Pons (tissue), 1 donor: ENCODE measurements around the gene PRKCE.
A peak's percentile ranks its signal among the peaks of the same experiment; 100 is the strongest.
"Not testable (repeated sequence)": the region's sequence is repeated elsewhere in the genome, so short reads cannot be mapped to it uniquely, and the experiment has no call there.

Experiments
- DNase-seq: peaks from one replicate; pipeline ENCODE4 v3.0.0-alpha.2; 2016; ENCODE audit warnings: low spot score

Gene PRKCE

DNA sequence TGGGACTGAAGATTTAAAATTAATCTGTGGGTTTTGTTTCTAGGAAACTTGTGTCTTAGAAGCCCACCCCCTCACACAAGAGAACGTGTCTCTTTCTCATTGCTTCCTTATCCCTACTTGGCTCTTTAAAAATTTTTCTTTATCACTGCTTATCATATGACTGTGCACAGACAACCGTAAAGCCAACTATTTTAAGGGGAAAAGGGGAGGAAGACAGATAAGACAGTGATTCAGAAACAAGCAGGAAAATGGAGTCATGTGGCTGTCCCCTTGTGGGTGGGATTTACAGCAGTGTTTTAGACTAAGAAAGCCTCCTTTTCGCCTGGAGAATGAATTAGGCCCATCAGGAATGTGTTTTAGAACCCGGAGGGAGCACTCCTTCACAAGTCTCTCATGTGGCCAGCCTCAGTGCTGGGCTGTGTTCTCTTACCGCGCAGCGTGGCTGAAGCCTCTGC, 17.6 kb downstream of the PRKCE start:
- DNase-seq: no peak

DNA sequence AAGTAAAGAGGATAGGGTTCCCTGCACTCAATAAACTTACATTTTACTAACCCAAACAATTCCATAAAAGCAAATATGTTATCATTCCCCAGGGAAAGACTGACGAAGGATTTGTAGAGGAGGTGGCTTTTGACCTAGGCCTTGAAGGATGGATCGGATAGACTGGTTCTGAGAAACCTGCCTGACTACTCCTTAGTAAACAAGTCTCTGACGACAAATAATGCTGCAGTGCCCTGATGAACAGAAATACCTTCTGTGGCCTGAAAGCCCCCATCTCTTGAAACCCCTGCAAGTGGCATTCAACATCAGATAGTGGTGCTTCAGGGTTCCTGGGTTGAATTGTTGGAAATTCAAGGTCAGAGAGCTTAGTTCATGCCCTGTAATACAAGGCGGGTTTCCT, 19.2 kb downstream of the PRKCE start:
- DNase-seq: no peak

DNA sequence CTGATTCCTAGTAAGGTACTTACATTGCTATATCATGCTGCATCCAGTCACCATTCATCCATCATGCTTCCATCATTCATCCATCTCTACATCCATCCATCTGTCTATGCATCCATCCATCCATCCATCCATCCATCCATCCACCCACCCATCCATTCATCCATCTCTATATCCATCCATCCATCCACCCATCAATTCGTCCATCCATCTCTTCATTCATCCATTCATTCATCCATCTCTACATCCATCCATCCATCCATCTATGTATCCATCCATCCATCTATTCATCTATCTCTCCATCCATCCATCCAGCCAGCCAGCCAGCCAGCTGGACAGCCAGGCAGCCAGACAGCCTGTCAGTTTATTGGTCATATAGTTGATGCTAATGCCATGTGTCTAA, 20.7 kb downstream of the PRKCE start:
- no peak for DNase-seq

DNA sequence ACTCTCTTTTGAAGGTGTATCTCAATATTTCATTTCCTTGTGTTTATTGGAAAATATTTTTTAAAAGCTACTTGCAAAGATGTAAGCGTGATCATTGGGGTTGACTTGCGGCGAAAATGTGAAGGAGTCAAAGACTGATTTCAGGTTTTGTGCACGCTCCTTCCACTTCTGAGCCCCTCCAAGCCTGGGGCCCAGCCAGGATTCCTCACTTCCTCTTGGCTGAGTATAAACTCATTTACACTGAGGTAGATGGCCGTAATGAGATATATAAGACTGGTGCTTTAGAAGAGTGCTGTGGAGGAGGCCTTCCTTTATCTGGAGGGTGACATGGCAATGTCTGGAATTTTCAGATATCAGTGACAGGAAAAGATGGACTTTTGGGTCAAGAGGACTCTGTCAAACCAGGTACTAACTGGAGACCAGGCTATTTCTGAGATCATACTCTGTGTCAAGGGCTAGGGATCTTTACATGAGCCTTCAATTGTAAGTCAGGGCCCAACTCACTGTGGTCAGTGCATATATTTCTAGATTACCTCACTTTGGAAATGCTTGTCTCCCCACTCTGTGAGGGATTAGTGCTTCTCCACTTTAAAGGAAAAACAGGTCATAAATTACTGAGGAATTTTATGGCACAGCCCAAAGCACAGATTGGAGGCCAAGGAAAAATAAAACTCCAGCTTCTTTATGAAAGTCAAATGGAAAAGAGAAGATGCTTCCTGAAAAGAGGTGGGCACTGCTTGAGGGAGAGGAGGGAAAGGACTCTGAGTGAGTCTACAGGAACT, 22.8 kb downstream of the PRKCE start:
- no peak for DNase-seq

DNA sequence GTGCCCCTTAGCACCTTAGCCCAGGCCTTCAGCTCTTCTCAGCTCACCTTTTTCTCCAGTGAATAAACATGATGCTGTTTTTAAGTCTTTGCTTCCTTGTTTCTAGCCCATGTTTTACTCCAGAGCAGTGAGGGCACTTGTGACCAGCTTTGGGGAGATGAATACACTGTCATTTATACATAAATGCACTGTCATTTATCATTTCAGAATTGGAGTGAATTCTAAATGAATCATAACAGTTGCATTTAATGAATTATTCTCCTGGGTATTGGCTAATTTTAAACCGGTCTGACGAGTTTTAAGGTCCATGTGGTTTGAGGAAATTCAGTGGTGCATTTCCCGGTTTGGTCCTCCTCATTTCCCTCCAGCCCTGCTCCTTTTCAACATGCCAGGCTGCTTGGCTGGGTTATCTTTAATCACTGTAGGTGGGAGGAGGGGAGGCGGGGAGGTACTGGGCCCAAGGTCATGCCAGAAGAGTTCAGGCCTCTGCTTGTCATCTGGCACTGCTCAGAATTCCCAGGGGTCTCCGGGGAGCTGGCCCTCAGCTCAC, 23.9 kb downstream of the PRKCE start:
- no peak for DNase-seq

DNA sequence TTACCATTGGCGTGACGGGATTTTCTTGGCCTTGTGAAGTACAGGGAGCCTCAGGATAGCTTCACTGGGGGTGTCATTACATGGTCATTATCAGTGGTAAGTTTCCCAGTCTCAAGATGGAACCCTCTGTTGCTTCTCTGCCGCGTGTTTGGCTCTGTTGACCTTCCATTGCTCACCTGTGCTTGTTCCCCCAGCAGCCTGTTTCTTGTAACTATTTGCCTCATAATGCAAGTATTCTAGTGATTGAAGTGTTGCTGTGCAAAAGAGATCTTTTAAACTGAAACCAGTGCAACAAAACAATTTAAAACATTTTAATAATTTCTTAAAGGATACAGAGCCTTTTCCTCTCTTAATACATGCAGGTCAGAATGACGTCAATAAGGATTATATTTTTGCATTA, 24.6 kb downstream of the PRKCE start:
- no peak for DNase-seq

DNA sequence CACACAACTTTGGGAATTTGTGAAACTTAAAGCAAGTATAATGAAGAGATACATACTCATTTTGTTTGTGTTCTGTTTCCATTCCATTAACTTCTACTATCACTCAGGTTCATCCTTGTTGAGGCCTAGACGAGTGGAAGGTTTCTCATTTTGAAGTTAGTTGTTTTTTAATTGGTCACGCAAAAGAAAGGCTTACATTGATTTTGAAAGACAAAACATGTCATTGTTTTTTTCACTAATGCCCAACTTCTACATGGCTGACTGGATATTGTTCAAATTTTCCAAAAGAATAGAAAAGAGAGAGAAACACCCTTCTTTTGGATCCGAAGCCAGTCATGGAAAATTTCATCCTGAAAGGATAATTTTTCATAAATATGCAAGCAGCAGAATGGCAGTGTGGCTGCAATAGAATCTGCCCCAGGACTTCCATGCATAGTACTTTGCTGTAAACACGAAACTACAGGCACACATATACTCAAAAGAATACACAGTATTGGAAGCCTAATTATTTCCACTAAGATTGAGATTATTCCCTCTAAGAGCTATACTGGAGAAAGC, 27.4 kb downstream of the PRKCE start:
- peak; percentile 79 for DNase-seq

DNA sequence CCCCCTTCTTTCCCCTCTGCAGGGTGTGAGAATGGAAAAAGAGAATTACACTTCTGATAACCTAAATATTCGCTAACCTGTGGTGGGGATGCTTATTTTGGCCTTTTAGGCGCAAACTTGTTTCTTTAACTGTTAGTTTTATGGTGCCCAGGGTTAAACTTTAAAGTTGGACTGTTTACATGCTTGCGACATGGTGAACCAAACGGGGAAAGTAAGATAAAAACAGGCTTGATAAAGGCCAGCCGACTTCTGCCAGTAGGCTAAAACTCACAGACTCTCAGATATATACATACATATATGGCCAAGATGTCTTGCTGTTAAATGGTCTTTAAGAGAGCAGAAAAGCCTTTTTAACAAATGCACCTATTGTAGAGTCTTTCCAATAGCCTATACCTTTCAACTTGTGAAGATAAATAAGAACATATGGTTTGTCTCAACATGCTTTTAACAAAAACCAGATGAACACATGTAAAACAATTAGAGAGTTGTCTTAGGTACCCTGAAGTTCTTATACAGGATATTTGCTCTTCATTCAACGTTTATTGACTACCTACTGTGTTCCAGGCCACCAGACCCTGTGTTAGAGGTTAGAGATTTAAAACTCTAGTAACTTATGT, 29.0 kb downstream of the PRKCE start:
- no peak for DNase-seq

DNA sequence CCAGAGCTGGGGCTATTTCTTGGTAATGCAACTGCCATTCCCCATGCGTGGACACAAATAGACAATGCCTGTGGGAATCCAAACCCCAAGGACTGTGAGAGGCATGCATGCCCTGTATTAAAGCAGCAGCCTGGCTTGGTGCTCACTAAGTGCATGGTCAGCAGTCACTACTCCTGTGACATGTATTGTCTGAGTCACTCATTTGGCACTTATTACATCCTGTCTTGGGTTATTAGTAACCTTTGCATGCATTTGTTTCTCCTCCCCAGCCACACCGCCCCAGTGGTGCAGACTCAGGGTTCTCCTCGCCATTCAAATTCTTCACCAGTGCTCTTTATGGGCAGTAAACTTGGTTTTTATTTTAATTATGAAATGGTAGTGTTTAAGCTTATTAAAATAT, 30.2 kb downstream of the PRKCE start:
- no peak for DNase-seq

DNA sequence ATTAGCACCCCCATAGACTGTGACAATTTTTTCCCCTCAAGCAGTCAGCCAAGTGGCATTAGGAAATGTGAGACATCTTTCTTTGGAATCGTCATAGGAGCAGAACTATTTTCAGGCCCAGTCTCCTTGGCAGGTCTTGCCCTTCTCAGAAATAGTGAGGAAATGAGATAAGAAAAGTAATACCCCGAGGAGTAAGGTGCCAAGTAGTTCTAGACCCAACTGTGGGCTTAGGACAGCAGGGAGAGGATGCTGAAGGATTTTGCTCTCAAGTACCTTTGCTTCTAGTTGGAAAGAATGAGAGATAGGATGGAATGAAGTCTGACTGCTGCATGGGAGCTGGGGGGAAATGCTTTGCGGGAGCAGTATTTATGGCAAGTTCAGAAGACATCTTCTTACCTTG, 31.8 kb downstream of the PRKCE start:
- no peak for DNase-seq

DNA sequence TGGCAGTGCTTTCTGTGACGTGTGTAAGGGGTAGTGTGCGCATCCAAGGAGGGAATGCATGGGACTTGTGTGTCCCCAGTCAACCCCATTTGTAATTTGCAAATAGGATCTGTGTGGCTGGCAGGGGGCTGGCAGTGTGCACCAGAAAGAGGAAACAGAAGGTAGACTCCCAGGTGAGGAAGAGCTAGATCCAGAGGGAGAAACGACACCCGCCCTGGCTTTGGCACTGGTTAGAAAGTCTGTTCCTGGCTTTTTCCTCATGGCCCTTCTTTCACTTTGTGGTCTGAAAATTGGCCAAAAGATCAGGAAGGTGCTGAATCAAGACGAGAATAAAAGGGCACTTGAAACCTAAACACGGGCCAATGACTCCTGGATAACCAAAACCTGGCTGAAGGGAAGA, 33.3 kb downstream of the PRKCE start:
- DNase-seq: no peak

DNA sequence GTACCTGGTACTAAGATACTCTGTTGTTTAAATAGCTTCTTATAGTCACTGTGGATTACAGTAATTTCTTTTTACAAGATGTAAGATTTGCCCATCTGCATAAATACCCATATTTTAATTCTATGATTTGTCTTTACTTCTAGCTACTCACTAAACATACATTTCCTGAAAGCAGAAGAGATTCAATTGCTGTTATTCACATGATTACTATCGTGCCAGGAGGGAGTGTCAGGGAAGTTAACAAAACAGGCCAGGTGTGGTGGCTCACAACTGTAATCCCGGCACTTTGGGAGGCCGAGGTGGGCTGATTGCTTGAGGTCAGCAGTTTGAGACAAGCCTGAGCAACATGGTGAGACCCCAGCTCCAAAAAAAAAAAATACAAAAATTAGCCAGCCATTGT, 33.8 kb downstream of the PRKCE start:
- DNase-seq: no peak

DNA sequence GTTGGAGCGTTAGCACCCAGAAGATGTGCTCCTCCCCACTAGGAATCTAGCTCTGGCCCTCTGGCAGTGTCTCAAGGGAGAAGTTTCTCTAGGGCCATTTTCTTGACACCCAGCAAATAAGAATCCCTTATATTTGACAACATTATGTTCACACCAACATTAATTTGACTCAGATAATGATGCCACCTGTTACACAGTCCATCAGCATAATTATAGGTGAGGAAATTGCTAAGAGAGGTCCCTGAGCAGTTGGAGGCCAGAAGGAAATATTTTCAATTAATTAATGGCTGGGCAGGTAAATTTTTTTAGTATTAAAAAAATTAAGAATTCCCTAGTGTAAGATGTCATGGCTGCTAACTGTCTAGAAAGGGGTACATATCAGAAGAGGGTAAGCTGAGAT, 36.5 kb downstream of the PRKCE start:
- no peak for DNase-seq

DNA sequence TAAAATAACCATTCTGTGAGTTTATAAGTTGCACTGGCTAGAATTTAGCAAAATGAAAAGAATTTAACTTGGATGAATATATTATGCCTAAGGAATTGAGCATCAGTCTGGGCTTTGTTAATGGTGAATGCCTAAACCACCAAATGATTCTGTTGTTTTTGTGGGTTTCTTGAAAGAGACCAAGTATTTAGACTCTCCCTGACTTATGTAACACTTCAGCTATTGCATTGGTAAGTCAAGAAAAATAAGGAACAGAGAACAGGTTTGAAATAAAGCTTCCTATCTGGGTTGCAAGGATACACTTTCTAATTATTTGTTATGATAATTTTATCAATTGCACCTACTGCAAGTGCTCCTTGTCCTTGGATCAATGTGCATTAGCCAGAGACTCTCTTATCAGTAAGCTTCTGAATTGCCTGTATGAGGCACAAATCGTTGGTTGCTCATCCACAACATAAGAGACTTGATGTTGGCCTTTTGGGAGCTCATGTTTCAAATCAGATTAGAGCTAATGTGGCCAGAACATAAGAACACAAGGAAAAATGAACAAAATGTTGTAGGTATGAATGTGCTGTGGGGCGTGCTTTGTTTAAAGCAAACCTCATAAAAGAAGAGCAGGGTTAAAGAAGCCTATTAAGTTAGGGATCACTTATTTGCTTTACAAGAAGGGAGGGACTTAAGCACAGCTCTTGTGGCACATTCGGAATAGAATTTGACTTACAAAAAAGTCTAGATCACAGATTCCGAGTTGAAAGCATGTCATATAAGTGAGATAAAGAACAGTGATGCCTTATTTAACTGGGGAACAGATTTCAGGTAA, 37.2 kb downstream of the PRKCE start:
- no peak for DNase-seq

DNA sequence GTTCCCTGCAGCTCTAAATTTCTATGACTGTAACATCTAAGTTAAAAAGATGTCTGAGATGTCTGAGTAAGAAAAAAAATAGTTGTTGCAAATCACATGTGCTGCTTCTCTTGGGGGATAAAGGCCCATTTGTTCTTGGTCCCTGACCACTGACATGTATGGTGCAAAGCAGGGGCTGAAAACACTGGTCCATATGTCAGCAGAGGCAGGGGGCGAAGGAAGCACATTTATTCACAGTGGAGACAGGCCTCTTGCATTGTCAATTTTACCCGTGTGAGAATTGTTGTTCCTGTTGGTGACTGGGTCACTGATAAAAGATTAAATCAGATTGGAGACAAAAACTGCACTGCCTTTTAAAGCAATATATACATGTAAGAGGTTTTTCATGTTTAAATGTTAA, 38.8 kb downstream of the PRKCE start:
- DNase-seq: peak; percentile 61

DNA sequence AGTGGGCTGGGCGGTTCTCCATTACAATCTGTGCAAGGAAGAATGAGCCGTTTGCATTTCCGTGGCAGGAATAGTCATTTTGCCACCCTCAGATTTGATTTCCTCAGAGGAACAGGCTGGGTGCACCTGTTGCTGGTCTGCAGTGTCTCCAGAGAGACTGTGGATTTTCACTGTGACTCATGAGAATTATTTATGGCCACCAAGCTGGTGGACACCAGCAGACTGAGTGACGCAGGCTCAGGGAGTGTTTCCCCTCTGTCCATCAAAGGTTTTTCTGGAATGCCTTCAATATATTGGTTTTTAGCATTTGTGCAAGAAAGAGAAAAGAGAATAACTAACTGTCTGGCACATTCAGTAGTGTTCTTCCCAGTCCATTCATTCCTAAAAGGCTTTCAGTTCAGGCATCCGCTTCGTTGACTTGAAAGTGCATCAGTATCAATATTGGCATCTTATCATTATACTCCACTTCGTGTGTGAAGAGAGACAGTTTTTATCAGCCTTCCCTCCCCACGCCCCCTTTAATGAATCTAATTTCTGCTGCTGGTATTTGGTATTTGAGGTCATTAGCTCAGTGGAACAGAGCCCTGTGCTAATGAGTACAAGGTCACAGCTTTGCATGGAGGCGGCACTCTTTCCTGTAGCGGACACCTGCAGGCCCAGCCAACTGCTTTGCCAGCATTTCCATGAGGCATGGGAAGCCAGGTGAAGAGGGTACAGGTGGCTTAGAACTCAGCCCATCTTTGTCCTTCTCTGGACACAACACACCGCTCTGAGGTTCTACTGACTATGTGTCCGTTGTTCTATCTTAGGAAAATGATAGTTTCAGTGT, 39.9 kb downstream of the PRKCE start:
- no peak for DNase-seq

DNA sequence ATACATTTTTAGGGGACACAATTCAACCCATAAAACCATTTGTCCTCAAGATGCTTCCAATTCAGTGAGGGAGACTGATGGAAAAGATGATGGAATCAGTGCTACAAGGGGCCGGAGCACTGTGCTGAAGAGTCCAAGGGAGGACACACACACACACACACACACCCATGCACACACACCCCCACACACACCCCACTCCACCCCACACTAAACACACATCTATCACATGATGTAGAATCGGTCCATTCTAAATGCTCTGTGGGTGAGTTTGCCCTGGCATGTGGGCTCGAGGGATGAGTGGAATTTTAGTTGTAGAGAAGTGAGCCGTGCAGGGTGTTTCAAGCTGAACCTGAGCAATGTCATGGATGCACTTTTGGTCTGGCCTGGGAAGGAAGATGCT, 41.1 kb downstream of the PRKCE start:
- DNase-seq: no peak

DNA sequence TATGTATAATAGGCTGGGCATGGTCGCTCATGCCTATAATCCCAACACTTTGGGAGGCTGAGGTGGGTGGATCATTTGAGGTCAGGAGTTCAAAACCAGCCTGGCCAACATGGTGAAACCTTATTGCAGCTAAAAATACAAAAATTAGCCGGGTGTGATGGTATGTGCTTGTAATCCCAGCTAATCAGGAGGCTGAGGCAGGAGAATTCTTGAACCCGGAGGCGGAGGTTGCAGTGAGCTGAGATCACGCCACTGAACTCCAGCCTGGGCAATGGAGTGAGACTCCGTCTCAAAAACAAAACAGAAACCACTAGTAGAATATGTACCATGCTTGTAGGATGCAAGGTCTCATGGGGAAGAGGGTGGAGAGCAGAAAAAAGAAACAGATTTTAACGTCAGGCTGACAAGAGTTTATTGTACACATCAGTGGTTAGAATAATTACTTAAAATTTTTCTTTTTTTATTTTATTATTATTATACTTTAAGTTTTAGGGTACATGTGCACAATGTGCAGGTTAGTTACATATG, 44.1 kb downstream of the PRKCE start:
- DNase-seq: not testable (repeated sequence)

DNA sequence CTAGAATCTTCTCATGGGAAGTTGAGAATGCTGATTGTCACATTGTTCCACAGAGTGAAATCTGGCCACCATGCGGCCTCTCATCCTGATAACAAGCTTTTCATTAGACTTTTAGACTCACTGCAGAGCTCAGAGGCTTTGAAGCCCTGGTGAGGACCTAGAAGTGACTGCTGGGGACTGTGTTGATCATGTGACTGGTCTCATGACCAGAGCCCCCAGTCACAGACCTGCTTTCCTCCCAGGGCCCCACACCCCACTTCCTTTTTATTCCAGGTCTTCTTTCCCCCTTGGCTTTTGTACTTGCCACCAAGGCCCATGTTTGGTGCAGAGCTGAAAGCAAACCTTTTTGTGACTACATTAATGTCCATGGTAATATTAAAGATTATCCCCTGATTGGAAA, 45.2 kb downstream of the PRKCE start:
- no peak for DNase-seq

DNA sequence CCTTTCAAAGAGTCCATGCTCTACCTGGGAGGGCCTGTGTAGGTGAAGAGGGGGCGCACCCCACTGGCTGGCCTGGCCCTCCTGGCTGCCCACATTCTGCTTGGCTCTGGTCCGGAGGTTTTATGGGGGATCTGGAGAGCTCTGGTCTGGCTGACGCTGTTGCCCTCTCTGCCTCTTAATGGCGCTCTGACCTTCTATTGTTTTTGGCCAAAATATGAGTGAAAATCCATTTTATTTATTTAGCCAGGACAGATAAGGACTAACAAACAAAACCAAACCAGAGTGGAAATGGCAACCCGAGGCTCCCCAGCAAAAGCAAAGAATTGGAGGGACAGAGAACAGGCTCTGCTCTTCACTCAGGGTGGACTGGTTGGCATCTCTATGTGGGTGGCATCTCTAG, 45.7 kb downstream of the PRKCE start:
- no peak for DNase-seq

DNA sequence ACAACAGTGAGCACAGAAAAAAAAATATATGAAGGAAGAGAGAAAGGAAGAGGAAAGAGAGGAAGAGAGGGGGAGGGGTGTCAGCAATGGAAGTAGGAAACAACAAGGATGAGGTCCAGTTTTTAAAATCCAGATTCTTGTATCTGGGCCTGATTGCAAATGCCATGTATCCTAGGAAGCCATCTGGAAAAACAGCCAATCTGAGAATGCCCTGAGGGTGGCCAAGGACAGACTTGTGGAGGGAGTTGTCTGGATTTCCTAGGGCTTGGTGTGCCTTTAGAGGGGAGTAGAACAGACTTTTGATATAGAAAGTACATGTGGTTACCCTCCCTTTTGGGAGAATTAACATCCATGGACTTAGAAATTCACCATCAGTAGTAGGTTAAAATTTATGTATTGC, 47.1 kb downstream of the PRKCE start:
- DNase-seq: no peak
